Adrenal gland (tissue), 5 donors: ENCODE results near the gene RPS23.
"Not testable (repeated sequence)": the region's sequence is repeated elsewhere in the genome, so short reads cannot be mapped to it uniquely, and the experiment has no call there.

Experiments
- POLR2A ChIP-seq, 2 donors: fragments of 450-650 bp; IDR thresholded peaks; one replicate each; pipeline ENCODE4 v1.6.1; 2017; ENCODE audit warnings: antibody characterized with exemption in 2 of 2, mild to moderate bottlenecking in 2 of 2, moderate library complexity in 1 of 2
- TF ChIP-seq, protein P1 (sequence below), 6 experiments: fragments of 450-650 bp in 4 of 6; fragments of 200-600 bp in 2 of 6; sonication (generic) in 1 of 6; IDR thresholded peaks; 1 replicate in 5 of 6; 2 replicates in 1 of 6; pipeline versions ENCODE4 v1.5.1 to v1.8.0; 2016 to 2021; ENCODE audit warnings: antibody characterized with exemption in 6 of 6, mild to moderate bottlenecking in 2 of 6, moderate library complexity in 1 of 6
- donor health status: DM: no; HTN: no; CAD: no.

DNA sequence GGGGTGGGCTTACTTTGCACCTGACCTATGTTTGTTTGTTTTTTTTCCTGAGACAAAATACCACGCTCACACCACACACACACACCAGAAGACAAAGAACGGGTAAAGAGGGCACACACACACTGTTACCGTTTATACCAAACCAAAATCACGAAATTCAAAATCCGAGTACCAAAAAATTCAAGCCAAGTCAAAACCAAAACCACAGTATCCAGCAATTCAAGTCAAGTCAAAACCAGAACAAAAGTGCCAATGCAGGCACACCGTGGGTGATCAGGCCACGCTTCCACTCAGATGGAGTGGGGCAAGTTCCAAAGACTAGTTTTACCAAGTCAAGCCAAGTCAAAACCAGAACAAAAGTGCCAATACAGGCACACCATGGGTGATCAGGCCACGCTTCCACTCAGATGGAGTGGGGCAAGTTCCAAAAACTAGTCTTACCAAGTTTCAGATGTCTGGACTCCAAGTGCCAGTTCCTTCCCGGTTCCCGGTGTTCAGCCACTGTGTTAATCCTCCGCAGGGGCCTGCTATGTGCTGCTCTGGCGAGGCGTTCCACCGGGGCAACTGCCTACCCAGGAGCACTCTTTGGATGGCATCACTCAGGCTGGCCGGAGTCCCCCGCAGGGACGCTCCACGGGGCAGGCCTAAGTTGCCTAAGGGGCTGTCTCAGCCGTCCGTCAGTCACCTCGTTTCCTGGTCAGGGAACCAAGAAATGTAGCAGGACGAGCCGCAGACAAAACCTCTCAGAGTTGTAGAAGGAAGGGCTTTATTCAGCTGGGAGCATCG is 5.4 kb downstream of the RPS23 start:
- TF ChIP-seq, protein P1, sequence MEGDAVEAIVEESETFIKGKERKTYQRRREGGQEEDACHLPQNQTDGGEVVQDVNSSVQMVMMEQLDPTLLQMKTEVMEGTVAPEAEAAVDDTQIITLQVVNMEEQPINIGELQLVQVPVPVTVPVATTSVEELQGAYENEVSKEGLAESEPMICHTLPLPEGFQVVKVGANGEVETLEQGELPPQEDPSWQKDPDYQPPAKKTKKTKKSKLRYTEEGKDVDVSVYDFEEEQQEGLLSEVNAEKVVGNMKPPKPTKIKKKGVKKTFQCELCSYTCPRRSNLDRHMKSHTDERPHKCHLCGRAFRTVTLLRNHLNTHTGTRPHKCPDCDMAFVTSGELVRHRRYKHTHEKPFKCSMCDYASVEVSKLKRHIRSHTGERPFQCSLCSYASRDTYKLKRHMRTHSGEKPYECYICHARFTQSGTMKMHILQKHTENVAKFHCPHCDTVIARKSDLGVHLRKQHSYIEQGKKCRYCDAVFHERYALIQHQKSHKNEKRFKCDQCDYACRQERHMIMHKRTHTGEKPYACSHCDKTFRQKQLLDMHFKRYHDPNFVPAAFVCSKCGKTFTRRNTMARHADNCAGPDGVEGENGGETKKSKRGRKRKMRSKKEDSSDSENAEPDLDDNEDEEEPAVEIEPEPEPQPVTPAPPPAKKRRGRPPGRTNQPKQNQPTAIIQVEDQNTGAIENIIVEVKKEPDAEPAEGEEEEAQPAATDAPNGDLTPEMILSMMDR (IDR thresholded peaks at IDR 0.05): not testable (repeated sequence)
- not testable (repeated sequence) for TF ChIP-seq POLR2A (IDR thresholded peaks at IDR 0.05)
